Activated CD4-positive, alpha-beta T cell treated with anti-CD3 and anti-CD28 coated beads, Interleukin-10, Interleukin-2, amounts not matched to agents 100 ng/mL and 50 ng/mL, durations not matched to agents 16 hours and 8 hours (primary cell): ENCODE results near the gene SMARCD3.
A peak's percentile ranks its signal among the peaks of the same experiment; 100 is the strongest.

ENCODE experiments used
- DNase-seq: peaks from one replicate; pipeline ENCODE4 v3.0.0-alpha.2; 2020

The SMARCD3 gene

DNA sequence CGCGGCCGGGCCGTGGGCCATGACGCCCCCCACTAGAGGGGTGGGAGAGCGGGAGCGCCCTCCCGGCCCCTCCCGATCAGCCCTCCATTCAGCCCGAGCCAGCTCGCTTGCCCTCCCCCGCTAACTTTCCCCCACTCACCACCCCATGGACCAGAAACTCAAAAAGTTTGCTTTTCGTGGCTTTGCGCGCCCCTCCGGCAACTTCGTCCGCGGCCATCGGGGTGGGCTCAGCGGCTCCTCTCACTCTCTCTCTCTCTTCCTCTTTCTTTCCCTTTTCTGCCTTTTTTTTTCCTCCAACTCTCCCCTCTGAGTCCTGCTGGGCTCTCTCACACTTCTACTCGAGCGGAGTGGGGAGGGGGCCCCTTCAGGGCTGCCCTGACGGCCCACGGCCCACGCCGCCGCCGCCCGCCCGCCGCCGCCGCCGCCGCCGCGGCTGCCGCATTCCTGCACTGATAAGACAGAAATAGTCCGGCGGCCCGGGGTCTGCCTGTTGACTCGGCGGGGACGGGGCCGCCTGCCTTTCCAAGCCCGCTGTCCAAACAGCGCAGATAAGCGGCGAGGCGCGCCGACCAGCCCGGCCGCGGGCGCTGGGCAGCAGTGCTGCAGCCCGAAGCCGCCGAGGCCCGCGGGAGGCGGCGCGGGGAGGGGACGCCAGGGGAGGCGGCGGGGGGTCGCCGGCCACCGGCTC is at the start of gene SMARCD3:
SMARCD3 (minus strand) TSS at position 349 of the 688 bp plus-strand sequence; CDS start at position 217, 132 bp downstream.
- DNase-seq, result no peak

DNA sequence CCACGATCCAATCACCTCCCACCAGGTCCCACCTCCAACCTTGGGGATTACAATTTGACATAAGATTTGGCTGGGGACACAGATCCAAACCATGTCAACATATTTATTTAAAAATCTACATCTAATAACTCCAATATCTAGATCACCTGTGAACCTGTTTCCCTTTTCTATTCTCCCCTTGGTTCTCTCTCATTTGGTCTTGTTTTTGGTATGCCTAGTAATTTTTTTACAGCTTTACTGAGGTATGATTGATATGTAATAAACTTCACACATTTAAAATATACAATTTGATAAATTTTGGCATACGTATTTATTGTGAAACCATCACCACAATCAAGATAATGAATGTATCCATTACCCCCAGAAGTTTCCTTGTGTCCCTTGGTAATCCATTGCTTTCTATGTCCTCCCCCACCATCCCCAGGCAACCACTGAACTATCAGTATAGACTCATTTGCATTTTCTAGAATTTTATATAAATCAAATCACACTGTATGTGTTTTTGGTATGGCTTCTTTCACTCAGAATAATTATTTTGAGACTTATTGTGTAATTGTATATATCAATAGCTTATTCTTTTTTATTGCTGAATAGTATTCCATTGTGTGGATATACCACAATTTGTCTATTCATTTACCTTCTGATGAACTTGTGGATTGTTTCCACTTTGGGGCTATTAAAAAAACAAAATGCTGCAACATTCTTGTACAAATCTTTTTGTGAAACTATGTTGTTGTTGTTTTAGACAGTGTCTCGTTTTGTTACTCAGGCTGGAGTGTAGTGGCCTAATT is 47.9 kb upstream of the SMARCD3 start:
- no peak for DNase-seq

DNA sequence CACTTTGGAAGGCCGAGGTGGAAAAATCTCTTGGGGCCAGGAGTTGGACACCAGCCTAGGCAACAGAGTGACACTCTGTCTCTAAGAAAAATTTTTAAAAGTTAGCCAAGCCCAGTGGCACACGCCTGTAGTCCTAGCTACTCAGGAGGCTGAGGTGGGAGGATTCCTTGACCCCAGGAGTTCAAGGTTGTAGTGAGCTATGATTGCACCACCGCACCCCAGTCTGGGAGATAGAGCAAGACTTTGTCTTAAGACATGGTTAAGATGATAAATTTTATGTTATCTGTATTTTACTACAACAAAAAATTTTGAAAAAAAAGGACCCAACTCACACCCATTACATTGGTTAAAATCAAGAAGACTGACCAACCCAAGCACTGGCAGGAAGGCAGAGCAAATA is 44.4 kb upstream of the SMARCD3 start:
- DNase-seq, result no peak

DNA sequence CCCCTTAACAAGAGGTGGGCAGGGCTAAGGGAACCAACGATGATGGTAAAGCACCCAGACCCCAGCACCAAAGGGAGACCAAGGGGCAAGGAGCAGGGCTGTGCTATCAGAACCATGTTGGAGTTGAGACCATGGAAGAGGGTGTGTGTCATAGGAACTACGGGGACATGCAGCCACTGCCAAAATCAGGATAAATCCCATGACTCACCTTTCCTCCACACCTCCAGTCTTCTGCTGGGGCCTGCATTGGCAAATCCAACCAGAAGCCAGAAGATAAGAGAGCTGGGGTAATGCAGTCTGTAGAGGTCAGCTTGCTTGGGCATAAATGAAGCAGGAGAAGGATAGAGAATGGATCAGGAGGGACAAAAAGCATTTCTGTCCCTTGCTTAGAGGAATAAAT is 42.7 kb upstream of the SMARCD3 start:
- DNase-seq, result no peak

DNA sequence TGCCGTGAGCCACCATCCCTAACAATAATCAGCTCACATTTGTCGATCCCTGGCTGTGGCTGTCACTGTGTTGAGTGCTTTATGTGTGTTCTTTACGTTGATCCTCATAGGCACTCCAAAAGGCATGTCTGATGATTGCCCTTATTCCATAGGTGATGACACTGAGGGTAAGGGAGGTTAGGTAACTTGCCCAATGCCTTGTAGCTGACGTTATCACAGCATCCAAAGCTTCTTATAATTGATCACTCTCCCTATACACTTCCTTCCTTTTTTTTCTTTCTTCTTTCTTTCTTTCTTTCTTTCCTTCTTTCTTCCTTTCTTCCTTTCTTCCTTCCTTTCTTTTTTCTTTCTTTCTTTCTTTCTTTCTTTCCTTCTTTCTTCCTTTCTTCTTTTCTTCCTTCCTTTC is 41.9 kb upstream of the SMARCD3 start:
- no peak for DNase-seq

DNA sequence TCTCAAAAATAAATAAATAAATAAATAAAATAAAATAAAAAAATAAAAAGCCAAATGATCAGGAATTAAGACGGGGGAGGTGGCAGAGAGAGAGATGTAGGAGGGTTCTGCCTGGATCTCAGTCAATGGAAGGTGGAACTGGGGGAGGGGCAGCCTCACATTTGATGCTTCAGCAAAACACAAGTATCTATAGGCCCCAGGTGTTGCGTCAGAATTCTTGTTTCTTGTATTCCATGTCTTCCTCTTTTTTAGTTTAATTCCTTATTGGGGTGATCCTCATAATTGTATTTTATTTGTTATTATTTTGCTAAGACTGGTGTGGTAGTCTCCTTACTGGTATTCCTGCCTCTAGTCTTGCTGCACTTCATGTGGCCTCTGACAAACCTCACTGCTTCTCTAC is 41.4 kb upstream of the SMARCD3 start:
- no peak for DNase-seq

DNA sequence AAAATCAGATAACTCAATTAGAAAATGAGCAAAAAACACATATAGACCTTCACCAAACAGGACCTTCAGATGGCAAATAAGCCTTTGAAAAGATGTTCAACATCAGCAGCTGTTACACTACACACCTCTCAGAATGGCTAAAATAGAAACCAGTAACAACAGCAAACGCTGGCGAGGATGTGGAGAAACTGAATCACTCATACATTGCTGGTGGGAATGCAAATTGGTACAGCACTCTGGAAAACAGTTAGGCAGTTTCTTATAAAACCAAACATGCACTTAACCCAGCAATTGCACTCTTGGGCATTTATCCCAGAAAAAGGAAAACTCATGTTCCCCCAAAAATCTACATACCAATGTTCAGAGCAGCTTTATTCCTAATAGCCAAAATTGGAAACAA is 37.7 kb upstream of the SMARCD3 start:
- peak; percentile 39 for DNase-seq

DNA sequence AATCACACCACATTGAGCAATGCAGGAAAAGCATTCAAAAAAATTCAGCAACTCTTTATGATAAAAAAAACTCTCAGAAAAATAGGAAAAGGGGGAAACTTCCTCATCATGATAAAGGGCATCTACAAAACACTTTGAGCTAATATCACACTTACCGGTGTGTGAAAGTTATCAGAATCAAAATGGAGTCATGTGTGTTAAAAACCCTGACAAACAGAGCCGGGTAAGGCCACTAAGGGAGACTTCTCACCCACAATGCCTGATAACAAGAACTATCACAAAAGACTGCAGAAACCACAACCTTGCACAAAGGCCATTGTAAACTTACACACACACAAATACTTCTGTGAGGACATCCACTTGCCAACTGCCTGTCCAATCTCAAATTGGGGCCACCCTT is 34.8 kb upstream of the SMARCD3 start:
- DNase-seq, result no peak

DNA sequence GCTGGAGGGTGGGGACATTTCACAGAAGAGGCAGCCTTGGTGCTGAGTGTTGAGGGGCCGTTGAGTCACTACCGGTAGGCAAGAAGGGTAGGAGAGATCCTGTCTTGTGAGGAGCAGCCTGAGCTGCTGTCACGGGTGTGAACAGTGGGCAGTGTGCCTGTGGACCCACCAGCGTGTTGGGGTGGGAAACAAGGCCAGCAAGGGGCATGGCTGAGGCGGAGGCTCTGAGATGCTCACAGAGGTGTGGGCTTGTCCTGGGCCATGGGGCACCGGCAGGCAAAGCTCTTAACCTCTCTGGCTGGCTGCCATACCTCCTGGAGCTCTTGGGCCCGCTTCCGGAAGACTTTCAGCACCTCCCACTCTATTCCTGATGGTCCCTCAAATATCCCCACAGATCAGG is 33.6 kb upstream of the SMARCD3 start:
- DNase-seq, result no peak

DNA sequence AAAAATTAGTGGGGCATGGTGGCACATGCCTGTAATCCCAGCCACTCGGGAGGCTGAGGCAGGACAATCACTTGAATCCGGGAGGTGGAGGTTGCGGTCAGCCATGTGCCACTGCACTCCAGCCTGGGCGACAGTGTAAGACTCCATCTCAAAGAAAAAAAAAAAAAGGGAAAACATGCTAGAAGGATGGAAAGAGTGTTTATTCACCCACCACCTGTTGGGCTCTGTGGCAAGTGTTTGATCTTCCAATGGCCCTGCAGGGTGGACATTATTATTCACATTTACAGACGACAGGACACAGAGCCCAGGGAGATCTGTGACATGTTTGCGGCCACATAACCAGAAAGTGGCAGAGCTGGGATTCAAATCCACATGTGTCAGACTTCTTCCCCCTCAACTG is 33.2 kb upstream of the SMARCD3 start:
- no peak for DNase-seq

DNA sequence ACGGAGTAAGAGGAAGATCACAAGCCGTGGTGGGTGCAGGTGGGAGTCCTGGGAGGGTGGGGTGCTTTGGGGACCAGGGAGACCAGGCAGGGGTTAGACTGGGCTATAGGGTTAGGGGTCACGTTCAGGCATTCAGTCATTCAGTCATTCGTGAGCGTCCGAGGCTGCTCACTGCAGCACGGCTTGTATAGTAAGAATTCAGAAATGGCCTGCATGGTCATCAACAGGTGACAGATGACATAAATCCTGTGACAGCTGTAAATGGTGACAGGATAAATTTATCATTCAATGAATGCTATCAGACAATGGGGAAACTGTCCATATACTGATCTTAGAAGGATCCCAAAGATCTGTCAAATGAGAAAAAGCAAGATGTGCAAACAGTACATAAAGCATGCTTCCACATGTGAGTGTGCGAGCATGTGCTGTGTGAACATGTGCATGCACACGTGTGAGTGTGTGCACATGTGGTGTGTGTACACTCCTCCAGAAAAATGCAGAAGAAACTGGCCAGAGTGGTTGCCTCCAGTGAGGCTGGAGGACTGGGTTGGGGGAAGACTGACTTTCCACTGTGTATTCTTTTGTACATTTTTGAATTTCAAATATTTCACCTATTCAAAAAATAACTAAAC is 32.0 kb upstream of the SMARCD3 start:
- DNase-seq, result no peak

DNA sequence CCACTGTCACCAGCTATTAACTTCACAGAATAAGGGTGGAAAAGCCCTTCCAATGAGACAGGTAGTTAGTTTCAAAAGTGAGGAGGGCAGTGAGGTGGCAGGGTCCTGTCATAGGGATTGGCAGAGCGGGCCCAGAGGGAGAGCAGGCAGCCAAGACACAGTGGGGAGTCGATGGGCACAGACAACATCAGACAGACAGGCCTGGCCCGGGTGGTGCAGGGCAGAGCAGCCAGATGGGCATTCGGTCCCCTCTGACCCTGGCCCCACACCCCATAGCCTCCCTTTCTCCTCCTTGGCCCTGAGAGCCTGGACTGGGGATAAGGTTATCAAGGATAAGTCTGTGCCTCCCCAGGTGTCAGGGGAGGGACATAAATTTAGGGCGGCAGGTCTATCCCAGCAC is 31.4 kb upstream of the SMARCD3 start:
- DNase-seq, result no peak

DNA sequence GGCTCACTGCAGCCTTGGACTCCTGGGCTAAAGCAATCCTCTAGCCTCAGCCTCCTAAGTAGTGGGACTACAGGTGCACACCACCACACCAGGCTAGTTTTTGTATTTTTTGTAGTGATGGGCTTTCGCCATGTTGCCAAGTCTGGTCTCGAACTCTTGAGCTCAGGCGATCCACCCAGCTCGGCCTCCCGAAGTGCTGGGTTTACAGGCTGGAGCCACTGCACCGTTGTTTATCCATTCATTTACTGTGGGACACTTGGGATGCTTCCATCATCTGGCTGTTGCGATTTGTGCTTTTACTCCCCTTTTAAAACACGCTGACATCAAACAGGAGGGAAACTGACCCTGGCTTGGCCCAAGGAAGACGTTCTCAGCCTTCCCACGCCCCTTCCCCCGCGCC is 30.5 kb upstream of the SMARCD3 start:
- no peak for DNase-seq

DNA sequence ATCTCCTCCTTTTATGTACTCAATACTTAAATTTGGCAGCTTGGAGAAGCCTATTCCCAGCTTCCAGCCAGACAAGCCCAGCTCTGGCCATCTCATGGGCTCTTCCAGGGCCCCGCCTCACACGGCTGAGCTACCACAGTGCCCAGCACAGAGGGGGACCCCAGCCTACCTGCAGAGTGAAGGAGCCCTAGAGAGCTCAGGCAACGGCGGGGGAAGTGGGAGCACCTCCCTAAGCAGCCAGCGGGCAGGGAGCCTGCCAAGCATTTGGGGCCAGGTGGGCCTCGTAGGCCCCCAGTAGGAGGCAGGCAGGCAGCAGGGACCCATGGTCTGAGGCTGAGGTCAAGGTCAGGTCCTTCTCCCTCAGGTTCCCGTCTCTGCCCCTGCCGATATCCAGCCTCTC is 29.1 kb upstream of the SMARCD3 start:
- no peak for DNase-seq

DNA sequence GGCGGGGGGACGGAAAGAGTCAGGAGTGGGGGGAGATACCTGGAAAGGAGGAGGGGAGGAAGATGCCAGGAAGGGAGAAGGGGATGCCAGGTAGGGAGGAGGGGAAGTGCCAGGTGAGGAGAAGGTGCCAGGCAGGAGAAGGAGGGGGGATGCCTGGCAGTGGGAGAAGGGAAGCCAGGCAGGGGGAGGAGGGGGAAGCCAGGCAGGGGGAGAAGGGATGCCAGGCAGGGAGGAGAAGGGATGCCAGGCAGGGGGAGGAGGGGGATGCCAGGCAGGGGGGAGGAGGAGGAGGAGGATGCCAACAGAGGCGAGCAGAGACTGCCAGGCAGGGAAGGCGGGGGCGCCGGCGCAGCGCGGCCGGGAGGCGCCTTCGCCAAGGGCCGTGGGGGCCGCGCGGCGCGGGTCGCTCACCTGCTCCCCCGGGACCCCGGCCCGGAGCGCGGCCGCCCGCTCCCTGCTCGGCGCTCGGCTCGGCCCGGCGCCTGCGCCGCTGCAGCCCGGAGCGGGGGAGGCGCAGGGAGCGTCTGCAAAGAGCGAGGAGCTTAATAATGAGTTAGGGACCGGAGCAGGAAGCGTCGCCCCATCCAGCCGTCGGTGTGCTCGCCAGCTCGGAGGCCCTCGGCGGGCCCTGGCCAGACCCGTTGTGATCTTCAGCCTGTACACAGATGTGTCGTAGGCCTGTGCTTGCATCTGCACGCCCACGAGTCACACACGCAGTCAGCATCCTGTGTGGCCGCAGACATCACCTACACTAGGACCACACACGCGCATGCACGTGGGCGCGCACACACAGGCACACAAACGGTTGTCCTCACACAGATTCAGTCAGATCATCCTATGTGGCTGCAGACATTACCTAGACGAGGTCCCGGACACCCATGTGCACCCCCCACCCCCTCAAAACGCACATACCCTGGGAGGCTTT is 28.4 kb upstream of the SMARCD3 start:
- DNase-seq, result peak; percentile 66

DNA sequence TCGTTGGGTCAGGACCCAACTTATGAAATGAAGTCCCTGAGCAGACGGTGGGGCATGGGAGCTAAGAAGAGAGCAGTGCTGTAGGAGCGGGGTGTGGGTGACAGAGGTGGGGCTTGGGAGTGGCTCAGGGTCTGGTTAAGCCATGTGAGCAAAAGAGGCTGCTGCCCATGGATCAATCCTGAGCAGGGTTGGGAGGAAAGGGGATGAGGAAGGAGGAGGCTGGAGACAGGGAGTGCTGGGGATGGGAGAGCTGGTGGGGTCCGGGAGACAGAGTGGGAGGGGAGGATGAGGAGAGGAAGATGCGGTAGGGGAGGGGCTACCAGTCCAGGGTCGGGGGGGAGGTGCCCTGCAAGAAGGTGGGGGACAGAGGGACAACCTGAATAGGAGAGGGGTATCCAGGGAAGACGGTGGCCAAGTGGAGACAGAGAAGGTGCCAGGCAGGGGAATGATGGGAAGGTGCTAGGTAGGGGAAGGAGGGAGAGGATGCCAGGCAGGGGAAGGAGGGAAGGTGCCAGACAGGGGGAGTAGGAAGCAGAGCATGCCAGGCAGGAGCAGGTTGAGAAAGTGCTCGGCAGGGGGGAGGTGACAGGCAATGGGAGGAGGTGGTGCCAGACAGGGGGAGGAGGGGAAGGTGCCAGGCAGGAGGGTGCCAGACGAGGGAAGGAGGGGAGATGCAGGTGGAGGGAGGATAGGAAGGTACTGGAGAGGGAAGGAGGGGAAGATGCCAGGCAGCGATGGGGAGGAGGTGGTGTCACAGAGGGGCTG is 27.5 kb upstream of the SMARCD3 start:
- DNase-seq, result no peak

DNA sequence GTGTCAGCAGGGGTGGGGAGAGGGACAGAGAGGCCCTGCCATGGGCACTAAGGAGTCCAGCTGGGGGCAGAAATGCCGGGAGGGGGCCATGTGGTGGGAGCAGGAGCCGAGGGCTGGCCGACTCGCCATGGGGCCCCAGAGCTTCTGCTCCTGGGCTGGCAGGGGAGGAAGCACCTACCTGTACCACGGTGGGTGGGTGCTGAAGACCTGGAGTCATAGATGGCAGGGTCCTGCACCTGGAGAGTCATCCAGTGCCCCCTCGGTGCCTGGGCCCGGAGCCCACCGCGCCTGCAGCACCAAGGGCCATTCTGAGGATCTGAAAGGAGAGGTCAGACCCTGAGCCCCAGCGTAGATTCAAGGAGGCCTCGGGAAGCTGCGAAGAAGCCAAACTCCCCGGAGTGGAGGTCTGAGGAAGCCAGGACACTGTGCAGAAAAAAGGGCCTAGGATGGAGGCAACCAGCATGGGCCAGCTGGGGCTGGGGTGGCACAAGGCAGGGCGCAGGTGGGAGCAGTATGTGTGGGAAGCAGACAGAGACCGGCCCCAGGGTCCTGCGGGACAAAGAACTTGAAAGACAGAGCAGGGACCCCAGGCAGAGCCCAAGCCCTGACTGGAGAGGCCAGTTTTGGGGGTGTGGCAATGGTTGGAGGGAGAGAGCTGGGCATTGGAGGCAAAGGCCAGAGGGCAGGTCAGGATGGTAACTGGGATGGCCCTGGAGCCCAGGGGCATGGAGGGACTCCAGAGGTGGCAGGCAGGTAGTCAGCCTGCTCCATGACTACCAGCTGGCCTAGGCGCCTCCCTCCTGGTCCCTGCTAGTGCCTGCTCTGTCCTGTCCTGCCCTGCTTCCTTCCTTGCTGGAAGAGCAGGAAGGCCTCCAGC is 26.7 kb upstream of the SMARCD3 start:
- no peak for DNase-seq

DNA sequence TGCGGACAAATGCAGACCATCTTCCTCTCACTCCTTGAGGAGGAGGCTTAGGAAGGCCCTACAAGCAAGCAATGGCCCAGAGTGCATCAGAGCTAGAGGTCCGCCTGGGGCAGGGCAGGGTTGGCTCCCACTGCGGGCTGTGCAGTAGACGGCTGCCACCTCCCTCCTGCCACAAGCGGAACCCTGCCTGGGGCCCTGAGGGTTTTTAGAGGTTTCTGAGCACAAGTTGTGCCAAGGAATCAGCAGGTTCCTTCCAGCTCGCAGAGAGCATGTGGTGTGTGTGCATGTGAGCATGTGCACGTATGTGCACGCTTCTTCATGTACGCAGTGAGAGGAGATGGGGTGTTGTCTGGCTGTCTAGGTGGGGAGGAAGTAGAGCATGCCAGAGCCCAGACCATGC is 25.9 kb upstream of the SMARCD3 start:
- DNase-seq, result no peak

DNA sequence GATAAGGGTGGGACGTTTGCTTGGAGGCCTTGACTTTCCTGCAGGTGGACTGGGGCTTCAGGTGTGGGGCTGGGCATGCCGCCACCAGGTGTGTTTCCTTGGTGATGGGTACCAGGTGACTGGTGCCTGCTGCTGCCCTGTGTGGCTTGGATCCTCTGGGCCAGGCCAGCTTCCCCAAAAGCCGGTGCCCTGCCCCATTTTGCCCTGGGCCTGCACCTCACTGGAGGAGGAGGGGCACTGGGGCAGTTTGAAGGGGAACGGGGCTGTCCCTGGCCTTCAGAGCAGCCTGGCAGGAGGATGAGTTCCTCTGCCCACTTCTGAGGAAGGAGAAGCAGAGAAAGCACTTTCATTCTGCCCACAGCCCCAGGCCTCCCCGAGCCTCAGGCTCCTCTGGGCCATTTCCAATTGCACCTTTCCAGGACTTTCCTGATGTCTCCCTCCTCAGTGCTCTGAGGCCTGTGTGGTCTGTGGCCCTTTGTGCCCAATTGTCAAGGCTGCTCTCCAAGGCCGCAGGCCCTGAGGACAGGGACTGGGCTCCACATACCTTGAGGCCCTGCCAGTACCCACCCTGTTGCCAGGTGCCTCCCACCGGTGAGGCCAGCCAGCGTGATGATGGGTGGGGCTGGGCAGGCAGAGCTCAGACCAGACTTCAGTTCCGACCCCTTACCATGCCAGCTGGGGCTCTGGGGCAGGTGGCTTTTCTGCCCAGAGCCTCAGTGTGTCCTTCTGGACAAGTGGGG is 25.3 kb upstream of the SMARCD3 start:
- no peak for DNase-seq

DNA sequence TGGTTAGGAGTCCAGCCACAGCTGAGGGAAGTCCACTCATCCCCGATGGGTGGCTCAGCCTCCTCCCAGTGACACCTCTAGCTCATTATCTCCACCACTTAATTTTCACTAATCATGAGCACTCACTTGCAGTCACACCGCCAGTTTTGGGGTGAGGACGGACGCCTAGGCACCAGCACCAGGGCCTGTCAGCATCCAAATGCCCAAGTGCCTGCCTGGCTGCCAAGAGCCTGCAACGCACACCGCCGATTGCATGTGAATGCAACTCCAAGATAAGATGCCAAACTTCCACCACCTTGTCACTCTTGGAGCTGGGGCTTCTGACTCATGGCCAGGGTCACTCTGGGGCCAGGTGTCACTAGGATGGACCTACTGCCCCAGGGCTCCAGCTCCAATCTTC is 24.4 kb upstream of the SMARCD3 start:
- no peak for DNase-seq
